Measurements from ENCODE around the gene RBM27. TPM values are rescaled to one million over a fixed set of nuclear protein-coding genes. Genes with fewer than 3 reads are reported as not detected.
"Not testable (repeated sequence)": the region's sequence is repeated elsewhere in the genome, so short reads cannot be mapped to it uniquely, and the experiment has no call there.

The RBM27 gene
- total and polyA plus RNA-seq, 2 donors = 13.1 to 17.8 TPM

GRCh38 chr5:146176805-146177204 lies 26.6 kb upstream of the RBM27 start:
- peaks cover 0 to 5% of the 10 kb centered on the region in 2 donors for H3K4me1 ChIP-seq (ENCODE audit: control insufficient read depth in 2 of 2, insufficient read depth in 2 of 2, low read length in 2 of 2)
- no peak for DNase-seq (ENCODE audit: low read depth in 6 of 9, low spot score in 9 of 9)
- no peaks in the 10 kb centered on the region for H3K27me3 ChIP-seq (ENCODE audit: control insufficient read depth in 2 of 2, insufficient read depth in 1 of 2, low read length in 1 of 2)
- no peak overlapping the region for H3K4me3 ChIP-seq (ENCODE audit: low read length in 2 of 2)
- 96% methylated on average over 5 of the region's 5 CpGs for WGBS
- H3K36me3 ChIP-seq (ENCODE audit: control insufficient read depth in 2 of 2, insufficient read depth in 2 of 2, low read length in 1 of 2) = peaks cover 6 to 10% of the 10 kb centered on the region in 2 donors
- H3K27ac ChIP-seq (ENCODE audit: low read depth in 1 of 2, low read length in 1 of 2) = no peak overlapping the region
- no peaks in the 10 kb centered on the region for H3K9me3 ChIP-seq (ENCODE audit: control insufficient read depth in 2 of 2, insufficient read depth in 1 of 2, low read length in 1 of 2)

- H3K4me3 ChIP-seq (ENCODE audit: low read length in 2 of 2) = no peak overlapping the region
- H3K9me3 ChIP-seq (ENCODE audit: control insufficient read depth in 2 of 2, insufficient read depth in 1 of 2, low read length in 1 of 2) = no peaks in the 10 kb centered on the region
- H3K27me3 ChIP-seq (ENCODE audit: control insufficient read depth in 2 of 2, insufficient read depth in 1 of 2, low read length in 1 of 2) = no peaks in the 10 kb centered on the region
- peaks cover 2 to 11% of the 10 kb centered on the region in 2 donors for H3K4me1 ChIP-seq (ENCODE audit: control insufficient read depth in 2 of 2, insufficient read depth in 2 of 2, low read length in 2 of 2)
- H3K27ac ChIP-seq (ENCODE audit: low read depth in 1 of 2, low read length in 1 of 2) = no peak overlapping the region
- WGBS = 94% methylated on average over 1 of the region's 1 CpG
- DNase-seq (ENCODE audit: low read depth in 6 of 9, low spot score in 9 of 9) = no peak
- peaks cover 1 to 4% of the 10 kb centered on the region in 2 donors for H3K36me3 ChIP-seq (ENCODE audit: control insufficient read depth in 2 of 2, insufficient read depth in 2 of 2, low read length in 1 of 2)
Measured at GRCh38 chr5:146179696-146180095, 23.7 kb upstream of the RBM27 start.

- H3K9me3 ChIP-seq (ENCODE audit: control insufficient read depth in 2 of 2, insufficient read depth in 1 of 2, low read length in 1 of 2); H3K36me3 ChIP-seq (ENCODE audit: control insufficient read depth in 2 of 2, insufficient read depth in 2 of 2, low read length in 1 of 2); H3K27ac ChIP-seq (ENCODE audit: low read depth in 1 of 2, low read length in 1 of 2); H3K27me3 ChIP-seq (ENCODE audit: control insufficient read depth in 2 of 2, insufficient read depth in 1 of 2, low read length in 1 of 2); DNase-seq (ENCODE audit: low read depth in 6 of 9, low spot score in 9 of 9): not testable (repeated sequence)
- WGBS = 95% methylated on average over 21 of the region's 21 CpGs
- Histone ChIP-seq H3K4me1 (ENCODE audit: control insufficient read depth in 2 of 2, insufficient read depth in 2 of 2, low read length in 2 of 2) (peaks cover 2 to 11% of the 10 kb centered on the region in 2 donors), H3K4me3 (ENCODE audit: low read length in 2 of 2) (peak overlapping the region; percentile 63 to 80)
Measured at GRCh38 chr5:146183403-146183802, 20.0 kb upstream of the RBM27 start.

GRCh38 chr5:146185161-146185560 lies 18.2 kb upstream of the RBM27 start:
- Histone ChIP-seq H3K27ac (ENCODE audit: low read depth in 1 of 2, low read length in 1 of 2) (no peak overlapping the region), H3K27me3 (ENCODE audit: control insufficient read depth in 2 of 2, insufficient read depth in 1 of 2, low read length in 1 of 2) (peaks cover 0 to 2% of the 10 kb centered on the region in 2 donors), H3K4me3 (ENCODE audit: low read length in 2 of 2) (no peak overlapping the region), H3K36me3 (ENCODE audit: control insufficient read depth in 2 of 2, insufficient read depth in 2 of 2, low read length in 1 of 2) (no peaks in the 10 kb centered on the region), H3K4me1 (ENCODE audit: control insufficient read depth in 2 of 2, insufficient read depth in 2 of 2, low read length in 2 of 2) (peaks cover 2 to 11% of the 10 kb centered on the region in 2 donors), H3K9me3 (ENCODE audit: control insufficient read depth in 2 of 2, insufficient read depth in 1 of 2, low read length in 1 of 2) (no peaks in the 10 kb centered on the region)
- 86% methylated on average over 2 of the region's 2 CpGs for WGBS
- DNase-seq (ENCODE audit: low read depth in 6 of 9, low spot score in 9 of 9) = no peak

GRCh38 chr5:146188358-146188757 lies 15.0 kb upstream of the RBM27 start:
- WGBS = 95% methylated on average over 1 of the region's 1 CpG
- Histone ChIP-seq H3K27ac (ENCODE audit: low read depth in 1 of 2, low read length in 1 of 2) (no peak overlapping the region), H3K27me3 (ENCODE audit: control insufficient read depth in 2 of 2, insufficient read depth in 1 of 2, low read length in 1 of 2) (peaks cover 0 to 3% of the 10 kb centered on the region in 2 donors), H3K4me3 (ENCODE audit: low read length in 2 of 2) (no peak overlapping the region), H3K4me1 (ENCODE audit: control insufficient read depth in 2 of 2, insufficient read depth in 2 of 2, low read length in 2 of 2) (peaks cover 0 to under 1% of the 10 kb centered on the region in 2 donors), H3K36me3 (ENCODE audit: control insufficient read depth in 2 of 2, insufficient read depth in 2 of 2, low read length in 1 of 2) (no peaks in the 10 kb centered on the region), H3K9me3 (ENCODE audit: control insufficient read depth in 2 of 2, insufficient read depth in 1 of 2, low read length in 1 of 2) (no peaks in the 10 kb centered on the region)
- DNase-seq (ENCODE audit: low read depth in 6 of 9, low spot score in 9 of 9) = no peak

GRCh38 chr5:146192571-146193043 lies 10.8 kb upstream of the RBM27 start:
- DNase-seq (ENCODE audit: low read depth in 6 of 9, low spot score in 9 of 9) = no peak
- 94% methylated on average over 3 of the region's 3 CpGs for WGBS
- Histone ChIP-seq H3K4me3 (ENCODE audit: low read length in 2 of 2) (no peak overlapping the region), H3K27ac (ENCODE audit: low read depth in 1 of 2, low read length in 1 of 2) (no peak overlapping the region), H3K9me3 (ENCODE audit: control insufficient read depth in 2 of 2, insufficient read depth in 1 of 2, low read length in 1 of 2) (no peaks in the 10 kb centered on the region), H3K36me3 (ENCODE audit: control insufficient read depth in 2 of 2, insufficient read depth in 2 of 2, low read length in 1 of 2) (no peaks in the 10 kb centered on the region), H3K4me1 (ENCODE audit: control insufficient read depth in 2 of 2, insufficient read depth in 2 of 2, low read length in 2 of 2) (no peaks in the 10 kb centered on the region), H3K27me3 (ENCODE audit: control insufficient read depth in 2 of 2, insufficient read depth in 1 of 2, low read length in 1 of 2) (peaks cover 0 to 3% of the 10 kb centered on the region in 2 donors)

- 95% methylated on average over 1 of the region's 1 CpG for WGBS
- no peak overlapping the region for H3K4me3 ChIP-seq (ENCODE audit: low read length in 2 of 2)
- H3K9me3 ChIP-seq (ENCODE audit: control insufficient read depth in 2 of 2, insufficient read depth in 1 of 2, low read length in 1 of 2) = no peaks in the 10 kb centered on the region
- no peaks in the 10 kb centered on the region for H3K36me3 ChIP-seq (ENCODE audit: control insufficient read depth in 2 of 2, insufficient read depth in 2 of 2, low read length in 1 of 2)
- H3K4me1 ChIP-seq (ENCODE audit: control insufficient read depth in 2 of 2, insufficient read depth in 2 of 2, low read length in 2 of 2) = no peaks in the 10 kb centered on the region
- H3K27ac ChIP-seq (ENCODE audit: low read depth in 1 of 2, low read length in 1 of 2) = no peak overlapping the region
- no peak for DNase-seq (ENCODE audit: low read depth in 6 of 9, low spot score in 9 of 9)
- H3K27me3 ChIP-seq (ENCODE audit: control insufficient read depth in 2 of 2, insufficient read depth in 1 of 2, low read length in 1 of 2) = peaks cover 0 to 3% of the 10 kb centered on the region in 2 donors
Measured at GRCh38 chr5:146193285-146193684, 10.1 kb upstream of the RBM27 start.

GRCh38 chr5:146194997-146195396 lies 8.4 kb upstream of the RBM27 start:
- H3K9me3 ChIP-seq (ENCODE audit: control insufficient read depth in 2 of 2, insufficient read depth in 1 of 2, low read length in 1 of 2) = not testable (repeated sequence)

GRCh38 chr5:146196459-146197048 lies 6.9 kb upstream of the RBM27 start:
- H3K4me1 ChIP-seq (ENCODE audit: control insufficient read depth in 2 of 2, insufficient read depth in 2 of 2, low read length in 2 of 2) = no peaks in the 10 kb centered on the region
- H3K27ac ChIP-seq (ENCODE audit: low read depth in 1 of 2, low read length in 1 of 2) = no peak overlapping the region
- WGBS = 98% methylated on average over 6 of the region's 6 CpGs
- no peak for DNase-seq (ENCODE audit: low read depth in 6 of 9, low spot score in 9 of 9)
- H3K36me3 ChIP-seq (ENCODE audit: control insufficient read depth in 2 of 2, insufficient read depth in 2 of 2, low read length in 1 of 2) = no peaks in the 10 kb centered on the region
- H3K9me3 ChIP-seq (ENCODE audit: control insufficient read depth in 2 of 2, insufficient read depth in 1 of 2, low read length in 1 of 2) = no peaks in the 10 kb centered on the region
- no peak overlapping the region for H3K4me3 ChIP-seq (ENCODE audit: low read length in 2 of 2)
- H3K27me3 ChIP-seq (ENCODE audit: control insufficient read depth in 2 of 2, insufficient read depth in 1 of 2, low read length in 1 of 2) = no peaks in the 10 kb centered on the region

More at GRCh38 chr5:146194997-146195396, 8.4 kb upstream of the RBM27 start:
- DNase-seq (ENCODE audit: low read depth in 6 of 9, low spot score in 9 of 9); H3K4me1 ChIP-seq (ENCODE audit: control insufficient read depth in 2 of 2, insufficient read depth in 2 of 2, low read length in 2 of 2); H3K4me3 ChIP-seq (ENCODE audit: low read length in 2 of 2); H3K36me3 ChIP-seq (ENCODE audit: control insufficient read depth in 2 of 2, insufficient read depth in 2 of 2, low read length in 1 of 2); H3K27me3 ChIP-seq (ENCODE audit: control insufficient read depth in 2 of 2, insufficient read depth in 1 of 2, low read length in 1 of 2); H3K27ac ChIP-seq (ENCODE audit: low read depth in 1 of 2, low read length in 1 of 2): not testable (repeated sequence)
- 97% methylated on average over 4 of the region's 4 CpGs for WGBS

Data from thymus (tissue), 11 donors.